ENCODE data around the gene ARVCF.

Gene ARVCF

GRCh38 chr22:19998232-19998951 is 18.2 kb downstream of the ARVCF start:
- H3K79me2 ChIP-seq (ENCODE audit: insufficient read depth, low read length) = no peaks in the 10 kb centered on the region
- no peak overlapping the region for H3K9ac ChIP-seq (ENCODE audit: low read length)
- peaks cover 15% of the 10 kb centered on the region for H3K27me3 ChIP-seq (ENCODE audit: insufficient read depth, low read length)
- no peak for TF ChIP-seq CTCF (IDR thresholded peaks at IDR 0.05; ENCODE audit: low read length)
- TF ChIP-seq EZH2 (IDR thresholded peaks at IDR 0.05; ENCODE audit: borderline replicate concordance, low read length) = no peak
- H3K4me3 ChIP-seq (ENCODE audit: low read depth, low read length, poor library complexity, severe bottlenecking) = no peak overlapping the region
- H4K20me1 ChIP-seq (ENCODE audit: insufficient read depth, low read length) = no peaks in the 10 kb centered on the region
- no peak overlapping the region for H2AFZ ChIP-seq (ENCODE audit: low read length)
- H3F3A ChIP-seq (ENCODE audit: insufficient read depth, low read length) = no peaks in the 10 kb centered on the region
- H3K36me3 ChIP-seq (ENCODE audit: insufficient read depth, low read length) = no peaks in the 10 kb centered on the region; the same call in 1 of the 2 replicates
- no peaks in the 10 kb centered on the region for H3K9me2 ChIP-seq (ENCODE audit: low read depth, low read length)
- H3K4me2 ChIP-seq (ENCODE audit: low read length) = no peak overlapping the region
- H3K4me1 ChIP-seq (ENCODE audit: insufficient read depth, low read length, severe bottlenecking) = no peaks in the 10 kb centered on the region
- peaks cover 5% of the 10 kb centered on the region for H3K9me3 ChIP-seq (ENCODE audit: low read length)
- no peak overlapping the region for H3K27ac ChIP-seq (ENCODE audit: low read depth, low read length, poor library complexity, severe bottlenecking)

- no peaks in the 10 kb centered on the region for H3K9me3 ChIP-seq (ENCODE audit: low read length)
- no peak overlapping the region for H3K27ac ChIP-seq (ENCODE audit: low read depth, low read length, poor library complexity, severe bottlenecking)
- no peaks in the 10 kb centered on the region for H3K9me2 ChIP-seq (ENCODE audit: low read depth, low read length)
- H3K79me2 ChIP-seq (ENCODE audit: insufficient read depth, low read length) = no peaks in the 10 kb centered on the region
- TF ChIP-seq EZH2 (IDR thresholded peaks at IDR 0.05; ENCODE audit: borderline replicate concordance, low read length) (no peak), CTCF (IDR thresholded peaks at IDR 0.05; ENCODE audit: low read length) (no peak)
- H3K36me3 ChIP-seq (ENCODE audit: insufficient read depth, low read length) = no peaks in the 10 kb centered on the region
- no peaks in the 10 kb centered on the region for H3K4me1 ChIP-seq (ENCODE audit: insufficient read depth, low read length, severe bottlenecking)
- H2AFZ ChIP-seq (ENCODE audit: low read length) = no peak overlapping the region
- no peaks in the 10 kb centered on the region for H4K20me1 ChIP-seq (ENCODE audit: insufficient read depth, low read length)
- H3K9ac ChIP-seq (ENCODE audit: low read length) = no peak overlapping the region
- H3K4me2 ChIP-seq (ENCODE audit: low read length) = no peak overlapping the region
- no peak overlapping the region for H3K4me3 ChIP-seq (ENCODE audit: low read depth, low read length, poor library complexity, severe bottlenecking)
- no peaks in the 10 kb centered on the region for H3F3A ChIP-seq (ENCODE audit: insufficient read depth, low read length)
- peaks cover 15% of the 10 kb centered on the region for H3K27me3 ChIP-seq (ENCODE audit: insufficient read depth, low read length)
Measured at GRCh38 chr22:19997561-19998231, 18.9 kb downstream of the ARVCF start.

- no peaks in the 10 kb centered on the region for H3K4me1 ChIP-seq (ENCODE audit: insufficient read depth, low read length, severe bottlenecking)
- H3K27ac ChIP-seq (ENCODE audit: low read depth, low read length, poor library complexity, severe bottlenecking) = no peak overlapping the region
- no peaks in the 10 kb centered on the region for H3F3A ChIP-seq (ENCODE audit: insufficient read depth, low read length)
- H3K9ac ChIP-seq (ENCODE audit: low read length) = no peak overlapping the region
- no peaks in the 10 kb centered on the region for H4K20me1 ChIP-seq (ENCODE audit: insufficient read depth, low read length)
- H3K79me2 ChIP-seq (ENCODE audit: insufficient read depth, low read length) = no peaks in the 10 kb centered on the region
- no peak overlapping the region for H2AFZ ChIP-seq (ENCODE audit: low read length)
- no peaks in the 10 kb centered on the region for H3K9me2 ChIP-seq (ENCODE audit: low read depth, low read length)
- no peaks in the 10 kb centered on the region for H3K36me3 ChIP-seq (ENCODE audit: insufficient read depth, low read length)
- no peaks in the 10 kb centered on the region for H3K9me3 ChIP-seq (ENCODE audit: low read length)
- no peak overlapping the region for H3K4me3 ChIP-seq (ENCODE audit: low read depth, low read length, poor library complexity, severe bottlenecking)
- no peak for TF ChIP-seq CTCF (IDR thresholded peaks at IDR 0.05; ENCODE audit: low read length)
- no peak for TF ChIP-seq EZH2 (IDR thresholded peaks at IDR 0.05; ENCODE audit: borderline replicate concordance, low read length)
- H3K27me3 ChIP-seq (ENCODE audit: insufficient read depth, low read length) = peaks cover 15% of the 10 kb centered on the region
- H3K4me2 ChIP-seq (ENCODE audit: low read length) = no peak overlapping the region
Measured at GRCh38 chr22:19996694-19997384, 19.8 kb downstream of the ARVCF start.

Data from OCI-LY1 (cell line).